SIG-M5 (cell line): Measurements from ENCODE around the gene MGLL.
"Not testable (repeated sequence)": the region's sequence is repeated elsewhere in the genome, so short reads cannot be mapped to it uniquely, and the experiment has no call there.

Experiments used
- DNase-seq: peaks from one replicate; lab custom pipeline; 2025; lab: John Stamatoyannopoulos, UW

The MGLL gene

DNA sequence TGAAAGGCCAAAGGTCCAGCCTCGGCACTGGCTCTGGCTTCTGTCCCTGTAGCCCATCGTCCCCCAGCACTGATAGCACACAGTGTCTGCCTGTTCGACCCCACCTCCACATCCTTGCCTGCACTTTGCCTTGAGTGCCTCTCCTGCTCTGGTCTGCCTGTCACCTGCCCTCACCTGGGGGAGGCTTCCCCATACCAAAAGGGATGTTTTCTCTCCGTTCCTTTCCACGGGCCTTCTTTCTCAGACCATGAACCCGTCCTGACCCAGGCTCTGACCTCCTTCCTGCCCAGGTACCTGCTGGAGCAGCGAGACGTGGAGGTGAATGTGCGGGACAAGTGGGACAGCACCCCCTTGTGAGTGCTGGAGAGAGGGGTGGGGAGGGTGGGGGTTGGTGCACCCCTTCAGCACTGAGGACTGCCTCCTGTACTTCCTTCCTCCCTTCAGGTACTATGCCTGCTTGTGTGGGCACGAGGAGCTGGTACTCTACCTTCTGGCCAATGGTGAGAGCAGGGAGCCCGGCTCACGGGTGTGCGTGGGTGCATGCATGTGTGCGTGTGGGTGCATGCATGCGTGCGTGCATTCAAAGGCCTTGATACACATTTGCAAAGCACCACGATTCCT is 148.1 kb downstream of the MGLL start:
- no peak for DNase-seq

DNA sequence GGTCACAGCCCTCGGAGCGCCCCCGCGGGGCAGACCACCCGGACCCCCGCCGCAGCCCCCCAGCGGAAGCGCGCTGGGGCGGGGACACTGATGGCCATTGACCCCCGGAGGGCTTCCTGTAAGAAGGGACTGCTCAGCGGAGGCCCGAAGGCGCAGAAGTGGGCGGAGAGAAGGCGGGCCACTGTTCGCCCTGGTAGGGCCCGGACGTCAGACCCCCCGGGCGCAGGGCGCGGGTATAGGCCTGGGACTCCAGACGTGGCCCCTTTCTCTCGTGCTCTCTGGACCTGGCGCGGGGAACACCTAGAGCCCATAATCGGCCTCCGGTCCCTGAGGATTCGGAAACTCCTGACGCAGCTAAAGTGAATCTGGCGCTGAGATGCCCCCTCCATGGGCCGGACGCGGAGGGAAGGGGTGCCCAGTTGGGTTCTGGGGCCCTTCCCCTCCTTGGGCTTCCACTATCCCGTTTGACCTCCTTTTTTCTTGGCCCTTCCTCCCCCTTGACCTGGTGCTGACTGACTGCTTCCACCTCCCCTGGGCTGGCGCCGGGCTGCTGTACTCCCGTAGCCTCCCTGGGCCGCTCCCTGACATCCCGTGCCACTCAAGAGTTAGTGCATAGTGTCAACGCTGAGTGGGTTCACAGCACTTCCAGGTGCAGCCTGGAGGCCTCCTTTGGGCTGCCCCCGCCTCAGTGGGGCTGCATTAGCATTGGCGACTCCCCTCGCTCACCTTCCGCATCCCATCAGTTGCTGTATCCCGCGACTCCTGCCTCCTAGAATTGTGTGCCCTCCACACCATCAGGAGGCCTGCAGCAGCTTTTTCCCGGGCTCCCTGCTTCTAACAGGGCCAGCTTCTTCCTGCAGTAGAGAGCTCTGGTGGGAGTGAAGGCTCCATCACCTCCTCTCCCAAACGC is 148.9 kb downstream of the MGLL start:
- no peak for DNase-seq

DNA sequence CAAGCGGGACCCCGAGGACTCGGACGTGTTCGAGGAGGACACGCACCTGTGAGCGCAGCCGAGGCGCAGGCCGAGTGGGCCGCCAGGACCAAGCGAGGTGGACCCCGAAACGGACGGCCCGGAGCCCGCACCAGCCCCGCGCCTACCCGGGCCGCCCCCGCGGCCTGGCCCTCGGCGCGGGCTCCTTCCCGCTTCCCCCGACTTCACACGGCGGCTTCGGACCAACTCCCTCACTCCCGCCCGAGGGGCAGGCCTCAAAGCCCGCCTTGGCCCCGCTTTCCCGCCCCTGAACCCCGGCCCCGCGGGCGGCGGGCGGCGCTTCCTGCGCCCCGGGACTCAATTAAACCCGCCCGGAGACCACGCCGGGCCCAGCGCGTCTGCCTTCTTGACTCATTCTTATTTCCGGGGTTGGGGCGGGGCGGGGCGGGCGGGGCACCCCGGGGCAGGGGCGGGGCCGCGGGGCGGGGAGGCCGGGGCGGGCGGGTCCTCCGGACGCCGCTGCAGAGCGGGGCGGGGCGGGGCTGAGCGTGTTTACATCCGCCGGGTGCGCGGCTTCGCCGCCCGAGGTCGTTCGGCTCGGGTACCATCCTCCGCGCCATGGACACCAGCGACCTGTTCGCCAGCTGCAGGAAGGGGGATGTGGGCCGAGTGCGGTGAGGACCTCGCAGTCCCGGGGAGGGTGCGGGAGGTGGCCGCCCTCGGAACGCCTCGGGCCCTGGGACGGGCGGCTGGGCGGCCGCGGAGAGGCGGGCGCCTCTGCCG is 149.7 kb downstream of the MGLL start, which contains the start of gene ABTB1:
TSS of gene ABTB1 (plus strand) at position 524 of the 762 bp plus-strand sequence. CDS start at position 598, 74 bp downstream.
- DNase-seq, result peak; percentile 50

DNA sequence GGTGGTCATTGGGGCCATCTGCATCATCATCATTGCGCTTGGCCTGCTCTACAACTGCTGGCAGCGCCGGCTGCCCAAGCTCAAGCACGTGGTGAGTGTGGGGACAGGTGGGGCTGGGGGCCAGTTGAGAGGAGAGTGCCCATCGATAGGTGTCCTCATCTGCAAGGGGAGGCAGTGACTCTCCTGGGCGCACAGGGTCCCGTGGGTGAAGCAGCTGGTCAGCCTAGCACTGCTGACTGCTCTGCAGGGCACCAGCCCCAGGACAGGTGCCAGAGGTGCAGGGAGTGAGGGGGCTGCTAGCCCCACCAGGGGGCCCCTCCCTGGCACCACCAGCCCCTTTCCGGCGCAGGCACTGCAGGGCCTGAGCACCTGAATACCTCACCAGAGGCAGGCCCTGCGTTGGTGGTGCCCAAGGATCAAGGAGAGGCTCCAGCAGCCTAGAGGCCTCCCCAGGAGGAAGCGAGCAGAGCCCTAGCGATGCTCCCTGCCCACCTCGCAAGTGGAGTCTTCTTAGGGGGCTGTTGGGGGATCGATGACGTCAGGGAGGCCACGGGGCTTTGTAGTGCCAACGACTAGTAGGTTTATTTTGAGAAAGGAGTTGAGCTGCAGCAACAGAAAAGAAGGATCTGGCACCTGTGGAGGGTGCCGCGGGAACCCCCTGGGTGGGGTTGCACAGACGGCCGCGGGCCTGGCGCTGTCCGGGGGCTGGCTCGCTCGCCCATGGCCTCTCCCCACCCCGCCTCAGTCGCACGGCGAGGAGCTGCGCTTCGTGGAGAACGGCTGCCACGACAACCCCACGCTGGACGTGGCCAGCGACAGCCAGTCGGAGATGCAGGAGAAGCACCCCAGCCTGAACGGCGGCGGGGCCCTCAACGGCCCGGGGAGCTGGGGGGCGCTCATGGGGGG is 150.5 kb downstream of the MGLL start:
- DNase-seq, result no peak

DNA sequence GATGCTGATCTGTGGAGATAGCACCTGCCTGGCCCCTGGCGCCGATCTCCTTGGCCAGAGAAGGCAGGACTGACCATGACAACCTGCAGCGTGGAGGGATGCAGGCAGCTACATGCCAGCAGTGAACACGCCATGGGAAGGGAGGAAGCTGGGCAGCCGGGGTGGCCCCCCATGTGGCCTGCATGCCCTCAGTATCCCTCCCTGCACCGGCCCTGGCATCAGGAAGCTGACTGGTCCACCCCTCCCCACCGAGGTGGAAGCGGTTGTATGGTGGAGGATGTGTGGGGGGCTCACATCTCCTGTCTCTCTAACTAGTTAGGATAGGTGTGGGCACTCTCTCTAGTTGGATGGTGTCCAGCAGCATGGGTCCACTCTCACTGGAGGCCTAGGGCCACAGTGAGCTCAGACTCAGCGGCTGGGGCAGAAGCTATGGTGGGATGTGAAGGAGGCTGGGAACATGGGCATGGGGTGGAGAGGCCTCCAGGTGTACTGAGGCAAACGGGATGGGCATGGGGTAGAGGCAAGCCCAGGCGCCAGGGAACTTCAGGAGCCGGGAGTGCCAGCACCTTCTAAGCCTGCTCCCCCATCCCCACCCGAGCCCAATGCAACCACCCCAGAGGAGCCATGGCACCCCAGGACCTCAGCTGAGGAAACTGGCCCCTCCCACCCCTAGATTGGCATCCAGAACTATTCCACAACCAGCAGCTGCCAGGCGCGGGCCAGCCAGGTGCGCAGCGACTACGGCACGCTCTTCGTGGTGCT is 151.4 kb downstream of the MGLL start:
- no peak for DNase-seq

DNA sequence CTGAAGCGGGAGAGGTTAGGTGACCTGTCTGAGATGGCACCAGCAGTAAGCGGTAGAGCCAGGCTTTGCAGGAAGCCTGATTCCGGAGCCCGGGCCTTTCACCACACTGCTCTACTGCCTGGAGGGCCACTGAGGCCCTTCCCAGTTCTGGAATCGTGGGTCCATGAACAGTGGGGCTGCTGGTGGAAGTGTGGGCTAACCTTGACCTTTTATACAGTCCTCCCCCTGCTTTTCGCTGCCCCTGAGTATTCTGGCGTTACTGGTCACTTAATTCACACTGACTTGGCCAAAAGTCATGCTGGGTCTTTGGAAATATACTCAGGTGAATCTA is 152.1 kb downstream of the MGLL start:
- no peak for DNase-seq

DNA sequence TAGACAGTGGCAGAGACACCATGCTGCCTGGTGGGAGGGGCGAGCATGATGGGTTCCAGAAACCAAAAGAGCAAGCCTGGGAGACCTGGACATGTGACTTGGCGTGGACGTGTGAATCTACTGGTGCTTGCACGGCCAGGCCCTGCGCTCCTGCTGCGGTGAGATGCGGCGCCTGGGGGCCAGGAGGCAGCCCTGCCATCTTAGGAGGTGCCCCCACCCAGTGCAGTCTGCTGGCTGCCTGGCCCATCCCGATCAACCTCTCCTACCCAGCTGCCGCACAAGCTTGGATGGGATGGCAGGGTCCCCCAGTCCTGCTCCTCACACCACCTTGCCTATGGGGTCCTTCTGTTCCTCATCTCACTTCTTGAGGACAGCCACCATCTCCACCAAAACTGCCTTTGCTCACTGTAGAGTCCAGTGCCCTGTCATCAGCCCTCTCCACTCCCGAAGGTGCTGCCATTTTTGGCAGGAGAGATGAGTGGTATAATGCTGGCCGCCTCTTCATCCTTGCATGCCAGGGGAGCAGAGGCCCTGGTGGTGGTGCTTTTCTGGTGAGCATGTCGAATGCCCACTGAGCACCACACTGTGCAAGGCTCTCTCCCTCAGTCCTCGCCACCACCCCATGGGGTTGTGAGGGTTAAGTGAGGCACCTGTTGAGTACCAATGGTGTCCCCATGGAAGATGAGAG is 152.6 kb downstream of the MGLL start:
- DNase-seq, result no peak

DNA sequence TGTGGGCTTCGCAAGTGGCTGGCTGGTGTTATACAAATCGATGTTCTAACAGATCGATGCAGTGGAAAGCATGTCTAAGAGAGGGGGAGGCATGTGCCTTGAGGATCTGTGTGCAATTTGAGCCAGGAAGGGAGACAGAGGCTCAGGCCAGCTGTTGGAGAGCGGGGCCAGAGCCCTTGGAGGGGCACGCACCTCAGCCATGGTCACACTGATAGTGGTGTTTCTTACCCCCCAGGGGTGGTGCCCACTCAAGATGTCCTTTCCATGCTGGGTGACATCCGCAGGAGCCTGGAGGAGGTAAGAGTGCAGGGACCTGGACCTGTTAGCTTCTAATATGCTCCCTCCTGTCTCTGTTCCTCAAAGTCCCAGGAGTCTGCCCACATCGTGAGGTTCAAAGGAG is 153.4 kb downstream of the MGLL start:
- DNase-seq, result no peak

DNA sequence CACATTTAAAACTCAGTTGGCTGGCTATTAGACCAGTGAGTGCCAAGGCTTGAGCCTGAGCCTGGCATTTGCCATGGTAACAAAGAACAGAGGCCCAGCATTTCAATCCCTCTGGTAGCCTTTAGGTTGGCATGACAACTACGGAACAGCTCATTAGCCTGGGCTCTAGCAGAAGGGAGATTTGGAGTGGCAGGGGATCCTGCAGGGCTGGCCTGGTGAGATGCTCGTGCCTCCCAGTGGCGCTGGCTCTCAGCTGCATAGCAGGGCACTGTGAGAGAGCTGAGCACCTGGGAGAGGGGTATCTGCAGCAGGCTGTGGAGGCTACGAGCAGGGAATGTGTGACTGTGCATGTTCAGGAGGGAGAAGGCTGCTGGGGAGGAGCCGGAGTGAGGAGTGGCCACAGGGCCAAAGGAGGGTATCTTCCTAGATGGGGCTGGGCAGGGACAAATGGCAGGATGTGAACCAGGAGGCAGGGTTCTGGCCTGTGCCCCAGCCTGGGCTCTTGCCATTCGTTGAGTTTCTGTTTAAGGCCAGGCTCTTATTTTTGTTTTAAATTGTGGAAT is 155.1 kb downstream of the MGLL start:
- no peak for DNase-seq

DNA sequence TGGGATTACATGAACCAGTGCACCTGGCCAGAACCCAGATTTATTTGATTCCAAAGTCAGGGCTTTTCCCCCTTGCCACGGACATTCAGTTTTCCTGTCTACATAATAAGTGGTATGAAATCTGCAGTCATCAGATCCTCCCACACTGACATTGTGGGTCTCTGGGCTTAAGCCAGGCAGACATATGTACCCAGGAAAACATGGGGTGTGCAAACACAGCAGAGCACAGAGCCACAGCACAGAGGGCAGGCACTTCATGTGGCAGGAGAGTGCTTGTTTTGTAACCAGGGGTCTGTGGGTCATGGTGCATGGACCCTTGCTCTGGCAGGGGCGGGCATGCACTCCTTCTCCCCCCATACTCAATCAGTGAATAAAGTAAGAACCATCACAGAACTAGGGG is 155.6 kb downstream of the MGLL start:
- no peak for DNase-seq

DNA sequence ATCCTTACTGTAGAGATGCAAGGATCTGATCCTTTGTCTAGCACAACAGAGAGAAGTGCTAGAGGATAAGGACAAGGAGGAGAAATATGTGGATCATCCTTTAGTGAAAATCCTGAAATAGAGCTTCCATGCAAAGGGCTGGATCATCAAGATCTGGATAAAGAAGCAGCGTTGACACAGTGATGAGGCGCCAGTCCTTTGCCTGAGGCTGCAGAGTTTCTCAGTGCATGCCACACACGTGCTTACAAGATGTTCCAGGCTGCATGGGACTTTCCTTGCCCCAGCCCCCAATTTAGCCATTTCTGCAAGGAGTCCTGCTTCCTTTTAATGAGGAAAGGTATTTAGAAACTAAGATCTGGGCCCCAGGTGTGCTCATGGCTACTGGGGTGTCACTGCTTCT is 156.7 kb downstream of the MGLL start:
- no peak for DNase-seq

DNA sequence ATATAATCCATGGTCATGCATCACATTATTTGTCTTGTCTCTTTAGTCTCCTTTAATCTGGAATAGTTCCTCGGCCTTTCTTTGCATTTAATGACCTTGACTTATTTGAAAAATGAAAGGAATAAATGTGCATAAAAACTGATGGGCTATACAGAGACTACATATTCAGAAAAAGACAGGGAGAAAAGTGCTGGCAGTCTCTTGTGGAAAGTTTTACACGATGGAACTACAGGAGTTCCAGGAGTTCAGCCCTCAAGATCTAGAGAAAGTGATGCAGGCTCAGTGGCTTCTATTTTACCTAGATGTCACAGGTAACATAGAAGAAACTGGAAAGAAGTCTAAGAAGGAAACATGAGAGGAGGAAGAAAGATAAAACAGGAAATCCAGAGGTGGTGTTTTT is 157.2 kb downstream of the MGLL start:
- DNase-seq, result no peak

DNA sequence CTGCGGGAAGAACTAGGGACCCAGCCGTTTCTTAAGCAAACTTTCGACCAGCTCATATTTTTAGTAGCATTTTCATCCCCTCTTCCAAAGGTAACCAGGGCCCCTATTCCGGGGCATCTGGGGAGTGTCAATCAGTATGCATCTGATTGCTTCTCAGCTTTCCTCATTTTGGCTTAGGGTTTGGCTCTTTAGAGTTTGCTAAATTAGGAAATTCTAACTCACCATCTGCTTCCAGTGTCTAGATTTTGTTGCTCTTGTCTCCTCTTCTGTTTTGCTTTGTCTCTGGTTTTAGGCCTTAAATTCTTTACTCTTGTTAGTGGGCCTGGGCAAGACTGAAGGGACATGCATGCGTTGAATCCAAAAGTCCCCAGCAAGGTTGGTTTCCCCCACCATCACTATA is 159.2 kb downstream of the MGLL start:
- no peak for DNase-seq

DNA sequence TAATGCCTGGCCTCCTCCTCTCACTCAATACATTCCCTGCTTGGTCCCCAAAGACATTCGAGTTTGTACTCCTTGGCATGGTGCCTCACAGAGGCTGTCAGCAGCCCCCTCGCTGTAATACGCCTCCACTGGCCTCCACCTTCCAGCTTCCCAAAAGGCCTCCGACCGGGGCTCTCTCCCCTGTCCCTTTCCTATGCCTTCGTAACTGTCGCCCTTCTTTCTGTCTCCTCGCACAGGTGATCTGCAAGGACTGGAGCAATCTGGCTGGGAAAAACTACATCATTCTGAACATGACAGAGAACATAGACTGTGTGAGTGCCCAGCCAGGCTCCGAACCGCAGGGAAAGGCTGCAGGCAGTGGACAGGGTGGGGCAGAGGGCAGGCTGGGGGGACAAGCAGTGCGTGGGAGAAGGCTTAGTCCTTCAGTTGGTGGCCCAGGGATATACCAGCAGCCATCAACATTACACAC is 160.3 kb downstream of the MGLL start:
- no peak for DNase-seq

DNA sequence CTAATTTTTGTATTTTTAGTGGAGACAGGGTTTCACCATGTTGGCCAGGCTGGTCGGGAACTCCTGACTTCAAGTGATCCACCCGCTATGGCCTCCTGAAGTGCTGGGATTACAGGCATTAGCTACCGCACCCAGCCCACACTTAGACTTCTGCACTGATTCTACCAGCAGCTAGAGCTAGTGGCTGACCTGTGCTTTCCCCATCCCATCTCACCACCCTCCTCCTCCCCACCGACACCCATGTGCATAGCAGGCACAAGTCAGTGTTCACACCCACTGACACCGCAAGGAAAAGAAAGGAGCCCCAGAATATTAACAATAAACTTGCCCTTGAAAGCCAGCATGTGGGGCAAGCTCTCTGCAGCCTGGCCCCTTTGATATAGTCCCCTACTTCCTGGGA is 160.7 kb downstream of the MGLL start:
- no peak for DNase-seq

DNA sequence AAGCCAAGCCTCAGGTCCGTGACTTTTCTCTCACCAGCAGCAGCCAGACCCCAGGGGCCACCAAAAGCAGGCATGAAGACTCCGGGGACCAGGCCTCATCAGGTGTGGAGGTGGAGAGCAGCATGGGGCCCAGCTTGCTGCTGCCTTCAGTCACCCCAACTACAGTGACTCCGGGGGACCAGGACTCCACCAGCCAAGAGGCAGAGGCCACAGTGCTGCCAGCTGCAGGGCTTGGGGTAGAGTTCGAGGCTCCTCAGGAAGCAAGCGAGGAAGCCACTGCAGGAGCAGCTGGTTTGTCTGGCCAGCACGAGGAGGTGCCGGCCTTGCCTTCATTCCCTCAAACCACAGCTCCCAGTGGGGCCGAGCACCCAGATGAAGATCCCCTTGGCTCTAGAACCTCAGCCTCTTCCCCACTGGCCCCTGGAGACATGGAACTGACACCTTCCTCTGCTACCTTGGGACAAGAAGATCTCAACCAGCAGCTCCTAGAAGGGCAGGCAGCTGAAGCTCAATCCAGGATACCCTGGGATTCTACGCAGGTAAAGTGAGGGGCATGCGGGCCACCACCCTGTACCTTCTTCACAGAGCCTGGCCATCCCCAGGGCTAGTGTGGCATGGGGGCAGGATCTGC is 161.6 kb downstream of the MGLL start:
- no peak for DNase-seq

DNA sequence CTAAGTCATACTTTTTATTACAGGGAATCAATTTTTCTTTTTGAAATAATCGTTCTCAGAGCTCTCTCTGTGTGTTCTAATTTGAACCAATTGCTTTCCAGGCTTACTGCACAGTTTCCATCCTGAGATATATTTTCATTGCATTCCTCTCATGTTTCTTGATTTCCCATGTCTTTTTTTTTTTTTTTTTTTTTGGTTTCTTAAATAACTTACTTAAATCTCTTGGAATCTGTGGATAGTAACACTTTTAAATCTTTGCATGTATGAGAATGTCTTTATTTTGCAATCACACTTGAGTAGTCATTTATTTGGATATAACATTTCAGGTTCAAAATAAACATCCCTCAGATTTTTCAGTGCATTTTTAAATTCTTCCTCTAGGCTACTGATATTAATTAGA is 164.1 kb downstream of the MGLL start:
- no peak for DNase-seq

DNA sequence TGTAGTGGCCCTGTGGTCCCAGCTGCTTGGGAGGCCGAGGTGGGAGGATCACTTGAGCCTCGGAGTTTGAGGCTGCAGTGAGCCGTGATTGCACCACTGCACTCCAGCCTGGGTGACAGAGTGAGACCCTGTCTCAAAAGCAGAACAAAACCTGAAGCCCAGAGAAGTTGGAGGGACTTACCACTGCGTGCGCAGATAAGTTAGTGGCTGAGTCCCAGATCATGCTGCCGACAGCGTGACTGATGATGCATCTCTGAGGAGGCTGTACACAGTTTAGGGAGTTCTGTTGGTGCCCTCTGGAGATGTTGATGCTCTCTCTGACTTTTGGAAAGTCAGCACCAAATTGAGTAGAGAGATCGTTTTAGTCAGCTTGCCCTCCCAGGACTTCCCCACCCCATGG is 165.4 kb downstream of the MGLL start:
- DNase-seq, result no peak

DNA sequence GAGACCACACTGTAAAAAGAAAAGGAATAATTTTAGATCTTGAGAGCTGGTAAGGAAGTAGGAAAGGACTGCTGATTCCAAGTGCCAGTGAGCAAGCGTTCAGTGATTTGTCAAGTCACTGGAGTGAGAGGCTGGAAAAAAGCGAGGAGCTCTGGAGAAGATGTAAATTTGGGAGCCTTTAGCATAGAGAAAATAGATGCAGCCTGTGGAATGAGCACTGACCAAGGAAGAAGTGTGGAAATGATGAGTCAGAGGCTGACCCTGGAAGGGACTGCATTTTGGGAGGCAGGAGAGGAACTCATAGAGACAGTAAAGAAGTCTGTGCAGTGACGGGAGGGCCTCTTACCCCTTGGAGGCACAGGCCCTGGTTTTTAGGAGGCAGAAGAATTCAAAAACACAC is 166.7 kb downstream of the MGLL start:
- DNase-seq, result no peak

DNA sequence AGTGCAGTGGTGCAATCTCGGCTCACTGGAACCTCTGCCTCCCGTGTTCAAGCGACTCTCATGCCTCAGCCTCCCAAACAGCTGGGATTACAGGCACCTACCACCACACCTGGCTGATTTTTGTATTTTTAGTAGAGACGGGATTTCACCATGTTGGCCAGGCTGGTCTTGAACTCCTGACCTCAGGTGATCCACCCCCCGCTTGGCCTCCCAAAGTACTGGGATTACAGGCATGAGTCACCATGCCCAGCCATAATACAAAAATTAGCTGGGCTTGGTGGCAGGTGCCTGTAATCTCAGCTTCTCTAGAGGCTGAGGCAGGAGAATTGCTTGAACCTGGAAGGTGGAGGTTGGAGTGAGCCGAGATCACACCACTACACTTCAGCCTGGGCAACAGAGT is 167.3 kb downstream of the MGLL start:
- DNase-seq, result not testable (repeated sequence)
